ENCODE results near the gene ZNF799. TPM values are rescaled to one million over a fixed set of nuclear protein-coding genes. Genes with fewer than 3 reads are reported as not detected.
"Not testable (repeated sequence)": the region's sequence is repeated elsewhere in the genome, so short reads cannot be mapped to it uniquely, and the experiment has no call there.

ZNF799 gene
- total RNA-seq, 1 donor from 2014 or later: 3.9 TPM

- peak; percentile 26 for DNase-seq (ENCODE audit: low read depth)
Observed at GRCh38 chr19:12364391-12365235, 36.5 kb downstream of the ZNF799 start.

GRCh38 chr19:12362236-12362635 is 38.8 kb downstream of the ZNF799 start:
- DNase-seq (ENCODE audit: low read depth): not testable (repeated sequence)

GRCh38 chr19:12353375-12353774 is 47.7 kb downstream of the ZNF799 start:
- no peak for DNase-seq (ENCODE audit: low read depth)

GRCh38 chr19:12350890-12351197 is 50.2 kb downstream of the ZNF799 start:
- DNase-seq (ENCODE audit: low read depth): no peak

DNA sequence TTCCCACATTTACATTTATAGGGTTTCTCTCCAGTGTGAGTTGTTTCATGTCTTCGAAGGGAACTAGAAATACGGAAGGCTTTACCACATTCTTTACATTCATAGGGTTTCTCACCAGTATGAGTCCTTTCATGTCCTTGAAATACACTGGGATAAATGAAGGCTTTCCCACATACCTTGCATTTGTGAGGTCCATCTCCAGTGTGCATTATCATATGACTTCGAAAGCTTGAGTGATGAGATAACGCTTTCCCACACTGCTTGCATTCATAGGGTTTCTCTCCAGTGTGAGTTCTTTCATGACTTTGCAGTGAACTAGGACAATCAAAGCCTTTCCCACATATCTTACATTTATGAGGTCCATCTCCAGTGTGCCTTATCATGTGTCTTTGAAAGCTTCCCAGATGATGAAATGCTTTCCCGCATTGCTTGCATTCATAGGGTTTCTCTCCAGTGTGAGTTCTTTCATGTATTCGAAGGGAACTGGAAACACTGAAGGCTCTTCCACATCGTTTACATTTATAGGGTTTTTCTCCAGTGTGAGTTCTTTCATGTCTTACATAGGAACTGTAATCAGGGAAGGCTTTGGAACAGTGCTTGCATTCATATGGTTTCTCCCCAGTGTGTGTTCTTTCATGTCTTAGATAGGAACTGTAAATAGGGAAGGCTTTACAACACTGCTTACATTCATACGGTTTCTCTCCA is 50.7 kb downstream of the ZNF799 start:
- no peak for DNase-seq (ENCODE audit: low read depth)

DNA sequence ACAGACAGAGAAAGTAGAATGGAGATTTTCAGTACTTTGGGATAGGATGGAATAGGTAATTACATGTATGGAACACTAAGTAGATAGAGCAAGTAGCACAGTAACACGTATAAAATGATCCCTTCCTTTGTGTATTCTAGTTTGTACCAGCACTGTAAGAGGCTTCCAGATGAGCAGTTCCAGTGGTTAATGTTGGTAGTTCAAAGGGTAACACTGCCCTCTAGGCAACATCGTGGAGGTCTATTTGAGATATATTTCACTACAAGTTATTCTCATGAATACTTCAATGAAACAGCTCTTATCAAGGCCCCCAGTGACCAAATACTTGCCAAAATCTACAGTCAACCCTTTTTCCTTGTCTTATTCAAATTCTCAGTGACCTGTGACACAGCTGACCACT is 54.2 kb downstream of the ZNF799 start:
- no peak for DNase-seq (ENCODE audit: low read depth)

- no peak for DNase-seq (ENCODE audit: low read depth)
Observed at GRCh38 chr19:12345197-12345596, 55.9 kb downstream of the ZNF799 start.

Other genes with a start within 250 kb of the ZNF799 start
- gene ZNF625, start 244.5 kb downstream of the ZNF799 start, total RNA-seq: 6.3 and 9.5 TPM in 2 replicates
- 5.1 and 6.9 TPM in 2 replicates for gene ZNF136, start 238.2 kb downstream of the ZNF799 start, total RNA-seq
- 8.2 and 8.7 TPM in 2 replicates for gene ZNF44, start 106.4 kb downstream of the ZNF799 start, total RNA-seq
- gene ZNF563, start 67.6 kb downstream of the ZNF799 start, total RNA-seq: 3.4 and 4.3 TPM in 2 replicates
- gene ZNF442, start 35.6 kb downstream of the ZNF799 start, total RNA-seq: 2.8 and 3.7 TPM in 2 replicates
- 1.9 and 2.3 TPM in 2 replicates for gene ZNF443, start 39.8 kb upstream of the ZNF799 start, total RNA-seq
- 3.2 and 4.4 TPM in 2 replicates for gene ZNF709, start 83.5 kb upstream of the ZNF799 start, total RNA-seq
- 5.8 and 6.0 TPM in 2 replicates for gene ZNF564, start 150.2 kb upstream of the ZNF799 start, total RNA-seq
- gene ZNF490, start 209.5 kb upstream of the ZNF799 start, total RNA-seq: 5.8 and 8.6 TPM in 2 replicates
- gene ZNF791, start 209.6 kb upstream of the ZNF799 start, total RNA-seq: 12.5 and 13.6 TPM in 2 replicates